Sigmoid colon (tissue), 7 donors: ENCODE results near the gene EPN3. TPM values are rescaled to one million over a fixed set of nuclear protein-coding genes. Genes with fewer than 3 reads are reported as not detected.

Experiments used
- DNase-seq: peaks from one replicate; pipeline ENCODE4 v3.0.0-alpha.2; 2019
- H3K27ac ChIP-seq, 4 donors: fragments of 200-600 bp; sonication (generic); one replicate each; pipeline ENCODE4 v1.5.1; 2016 to 2019; ENCODE audit warnings: mild to moderate bottlenecking in 1 of 4
- H3K27me3 ChIP-seq, 3 donors: fragments of 200-600 bp; sonication (generic); one replicate each; pipeline ENCODE4 v1.5.1; 2019; ENCODE audit warnings: mild to moderate bottlenecking in 1 of 3
- H3K36me3 ChIP-seq, 4 donors: fragments of 200-600 bp; sonication (generic); one replicate each; pipeline ENCODE4 v1.5.1; 2016 to 2019
- H3K4me1 ChIP-seq, 4 donors: fragments of 200-600 bp; sonication (generic); one replicate each; pipeline ENCODE4 v1.5.1; 2017 to 2019
- H3K4me3 ChIP-seq, 4 donors: fragments of 200-600 bp; sonication (generic); one replicate each; pipeline ENCODE4 v1.5.1; 2017 to 2019; ENCODE audit warnings: mild to moderate bottlenecking in 2 of 4, moderate library complexity in 1 of 4
- H3K9me3 ChIP-seq, 4 donors: fragments of 200-600 bp in 3 of 4; sonication (generic) in 3 of 4; one replicate each; pipeline versions ENCODE4 v1.5.1 to v1.6.1; 2013 to 2019
- CTCF ChIP-seq, 4 experiments: fragments of 450-650 bp in 3 of 4; fragments of 200-600 bp in 1 of 4; IDR thresholded peaks; one replicate each; pipeline ENCODE4 v1.5.1; 2016 to 2019; ENCODE audit warnings: antibody characterized with exemption in 4 of 4, mild to moderate bottlenecking in 3 of 4, moderate library complexity in 2 of 4
- EP300 ChIP-seq, 4 donors: sonication (generic); formaldehyde crosslinking; IDR thresholded peaks; one replicate each; pipeline ENCODE4 v1.6.1; 2017; ENCODE audit warnings: antibody characterized with exemption in 4 of 4
- POLR2A ChIP-seq, 2 donors: fragments of 450-650 bp; IDR thresholded peaks; one replicate each; pipeline ENCODE4 v1.6.1; 2016; ENCODE audit warnings: antibody characterized with exemption in 2 of 2, mild to moderate bottlenecking in 2 of 2, moderate library complexity in 2 of 2
- POLR2AphosphoS5 ChIP-seq, 4 donors: sonication (generic); formaldehyde crosslinking; IDR thresholded peaks; one replicate each; pipeline ENCODE4 v1.6.1; 2017; ENCODE audit warnings: antibody characterized with exemption in 4 of 4
- WGBS, 2 donors: extraction: QIAGEN DNeasy Blood & Tissue Kit; methylation state at CpG; one replicate each; pipeline ENCODE4 v1.1.7; 2013; 5-methylcytosine and 5-hydroxymethylcytosine counted together
- intact Hi-C: fragments of 100-400 bp; cut with DNase I; formaldehyde crosslinking; loops from one replicate; pipeline ENCODE4 v1.15.1; 2023
- polyA plus RNA-seq, 3 donors: library from polyadenylated mRNA; stranded (reverse); fragments of 200-250 nt; gene quantifications; one replicate each; pipeline ENCODE4 v1.2.3, GENCODE V29; 2013
- total RNA-seq, 4 donors: library from RNA; depleted of rRNA; stranded (reverse); fragments of >200 nt; gene quantifications; one replicate each; pipeline ENCODE4 v1.1.0, GENCODE V29; 2016
- donor health status: healthy with polysubstance abuse.
- donor health status: Bipolar disorder and iron deficiency.
- donor health status: healthy.

Gene EPN3
- total RNA-seq (not detected), polyA plus RNA-seq (10 to 100 TPM; 23.4 to 31.7 (median 29.5) TPM)

GRCh38 chr17:50532452-50533024 lies at the start of gene EPN3:
Gene EPN3 (plus strand): TSS chr17:50532735. CDS start chr17:50536557, 3,822 bp downstream.
- intact Hi-C loops = no loop called here
- peaks cover 0 to 24% (median 20%) of the 10 kb centered on the region in 4 donors for H3K4me1 ChIP-seq
- H3K36me3 ChIP-seq = no peaks in the 10 kb centered on the region
- TF ChIP-seq CTCF (IDR thresholded peaks at IDR 0.05) = no peak
- TF ChIP-seq EP300 (IDR thresholded peaks at IDR 0.05) = no peak
- no peak for TF ChIP-seq POLR2A (IDR thresholded peaks at IDR 0.05)
- TF ChIP-seq POLR2AphosphoS5 (IDR thresholded peaks at IDR 0.05) = no peak
- 1 to 3% methylated on average over 21 of the region's 21 CpGs for WGBS, 2 donors
- no peak for DNase-seq
- peak within 1 kb of the TSS in 1 of 4 donors; percentile 19 for H3K4me3 ChIP-seq
- no peaks in the 10 kb centered on the region for H3K9me3 ChIP-seq
- peaks cover 12 to 66% (median 47%) of the 10 kb centered on the region in 3 donors for H3K27me3 ChIP-seq
- no peak within 1 kb of the TSS for H3K27ac ChIP-seq

GRCh38 chr17:50483266-50483665 lies 49.3 kb upstream of the EPN3 start:
- Histone ChIP-seq H3K27ac (peak overlapping the region; percentile 79 to 90 (median 83)), H3K36me3 (peaks cover 0 to 44% (median 16%) of the 10 kb centered on the region in 4 donors), H3K27me3 (no peaks in the 10 kb centered on the region), H3K4me1 (peaks cover 0 to 28% (median 21%) of the 10 kb centered on the region in 4 donors), H3K9me3 (no peaks in the 10 kb centered on the region), H3K4me3 (no peak overlapping the region)
- no peak for DNase-seq
- TF ChIP-seq CTCF (IDR thresholded peaks at IDR 0.05) (no peak), EP300 (IDR thresholded peaks at IDR 0.05) (no peak), POLR2A (IDR thresholded peaks at IDR 0.05) (no peak), POLR2AphosphoS5 (IDR thresholded peaks at IDR 0.05) (no peak)
- WGBS, 2 donors = 87 to 89% methylated on average over 5 of the region's 5 CpGs
- intact Hi-C loops = loop anchor here (5.0 kb wide), 1 partner anchor 209 kb away; no protein-coding TSS in a partner anchor

- peaks cover 0 to 24% (median 17%) of the 10 kb centered on the region in 4 donors for H3K4me1 ChIP-seq
- TF ChIP-seq POLR2A (IDR thresholded peaks at IDR 0.05) = no peak
- no peak for TF ChIP-seq EP300 (IDR thresholded peaks at IDR 0.05)
- no peak for TF ChIP-seq POLR2AphosphoS5 (IDR thresholded peaks at IDR 0.05)
- no peak for TF ChIP-seq CTCF (IDR thresholded peaks at IDR 0.05)
- WGBS, 2 donors = 95 to 96% methylated on average over 11 of the region's 11 CpGs
- H3K4me3 ChIP-seq = no peak overlapping the region
- DNase-seq = peak; percentile 56
- H3K36me3 ChIP-seq = peaks cover 0 to 44% (median 16%) of the 10 kb centered on the region in 4 donors
- H3K27ac ChIP-seq = peak overlapping the region in 1 of 4 donors; percentile 90
- H3K27me3 ChIP-seq = no peaks in the 10 kb centered on the region
- H3K9me3 ChIP-seq = no peaks in the 10 kb centered on the region
- intact Hi-C loops = loop anchor here (5.0 kb wide), 1 partner anchor 208 kb away; no protein-coding TSS in a partner anchor
Measured at GRCh38 chr17:50484386-50485155, 48.0 kb upstream of the EPN3 start.

GRCh38 chr17:50487213-50488096 lies 45.1 kb upstream of the EPN3 start:
- Histone ChIP-seq H3K27me3 (no peaks in the 10 kb centered on the region), H3K27ac (no peak overlapping the region), H3K4me3 (no peak overlapping the region), H3K9me3 (no peaks in the 10 kb centered on the region), H3K36me3 (peaks cover 0 to 36% (median 16%) of the 10 kb centered on the region in 4 donors), H3K4me1 (peaks cover 0 to 10% (median 10%) of the 10 kb centered on the region in 4 donors)
- DNase-seq = no peak
- 86 to 90% methylated on average over 17 of the region's 17 CpGs for WGBS, 2 donors
- no peak for TF ChIP-seq CTCF (IDR thresholded peaks at IDR 0.05)
- no peak for TF ChIP-seq POLR2AphosphoS5 (IDR thresholded peaks at IDR 0.05)
- TF ChIP-seq EP300 (IDR thresholded peaks at IDR 0.05) = no peak
- TF ChIP-seq POLR2A (IDR thresholded peaks at IDR 0.05) = no peak
- intact Hi-C loops = no loop called here
